GM19452 (cell line): ENCODE data around the gene RBM45.

Source experiments
- ATAC-seq: cut with Tn5 transposase; IDR thresholded peaks from one replicate; pipeline ENCODE4 v1.9.1; 2021; ENCODE audit not compliant: unreplicated experiment

RBM45 gene

DNA sequence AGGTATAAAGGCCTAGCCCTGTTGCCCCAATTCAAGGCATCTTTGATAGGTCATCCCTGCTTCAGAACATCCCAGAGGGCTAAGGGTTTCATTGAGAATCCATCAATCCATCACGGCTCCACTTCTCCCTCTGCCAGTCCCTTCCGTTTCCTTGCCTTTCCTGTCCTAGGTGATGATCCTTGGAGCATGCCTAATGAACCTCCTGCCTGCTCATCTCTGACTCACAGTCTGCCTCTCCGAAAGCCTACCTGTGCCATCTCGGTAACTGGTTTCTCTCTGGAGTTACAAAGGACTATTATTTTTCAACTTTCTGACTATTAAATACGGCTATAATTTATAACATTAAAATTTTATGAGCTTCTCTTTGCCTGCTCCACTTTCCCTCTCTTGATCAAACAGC, 45.3 kb downstream of the RBM45 start:
- ATAC-seq = no peak

DNA sequence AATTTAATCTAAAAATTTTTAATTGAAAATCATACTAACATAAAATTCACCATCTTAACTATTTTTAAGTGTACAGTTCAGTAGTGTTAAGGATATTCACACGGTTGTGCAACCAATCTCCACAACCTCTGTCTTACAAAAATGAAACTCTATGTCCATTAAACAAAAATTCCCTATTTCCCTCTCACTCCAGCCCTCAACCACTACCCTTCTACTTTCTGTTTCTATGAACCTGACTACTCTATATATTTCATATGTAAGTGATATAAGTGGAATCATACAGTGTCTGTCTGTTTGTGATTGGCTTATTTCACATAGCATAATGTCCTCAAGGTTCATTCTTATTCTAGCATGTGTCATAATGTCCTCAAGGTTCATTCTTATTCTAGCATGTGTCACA, 47.7 kb downstream of the RBM45 start:
- no peak for ATAC-seq

DNA sequence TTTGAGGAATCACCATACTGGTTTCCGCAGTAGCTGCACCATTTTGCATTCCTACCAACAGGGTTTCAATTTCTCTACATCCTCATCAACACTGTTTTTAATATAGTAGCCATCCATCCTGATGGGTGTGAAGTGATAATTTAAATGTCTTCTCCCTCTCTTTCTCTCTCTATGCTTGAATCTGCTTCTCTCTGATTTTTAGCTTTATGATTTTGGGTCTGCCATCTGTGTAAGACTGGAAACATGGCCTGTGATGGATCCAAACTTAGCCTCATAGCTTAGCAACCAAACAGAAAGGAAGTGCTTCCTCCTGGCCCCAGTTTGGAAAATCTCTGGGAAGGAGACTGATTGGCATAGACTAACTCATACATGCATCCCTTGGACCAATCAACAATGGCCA, 48.4 kb downstream of the RBM45 start:
- ATAC-seq = no peak

DNA sequence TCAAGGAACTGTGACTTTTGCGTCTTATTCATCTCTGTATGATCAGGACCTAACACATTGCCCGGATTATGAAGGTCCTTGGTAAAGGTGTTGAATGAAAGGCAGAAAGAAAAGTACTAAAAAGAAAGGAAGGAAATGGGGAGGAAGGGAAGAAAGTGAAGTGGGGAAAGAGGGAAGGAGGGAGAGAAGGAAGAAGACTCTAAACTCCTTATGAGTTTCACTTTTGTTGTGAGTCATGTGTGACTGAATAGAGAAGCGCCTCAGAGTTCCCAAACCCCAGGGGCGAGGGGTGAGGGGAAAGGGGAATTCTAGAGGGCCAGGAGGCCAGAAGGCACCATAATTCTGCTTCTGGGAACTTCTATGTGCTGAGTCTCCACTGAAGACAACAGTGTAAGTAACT, 51.2 kb downstream of the RBM45 start:
- ATAC-seq = no peak

DNA sequence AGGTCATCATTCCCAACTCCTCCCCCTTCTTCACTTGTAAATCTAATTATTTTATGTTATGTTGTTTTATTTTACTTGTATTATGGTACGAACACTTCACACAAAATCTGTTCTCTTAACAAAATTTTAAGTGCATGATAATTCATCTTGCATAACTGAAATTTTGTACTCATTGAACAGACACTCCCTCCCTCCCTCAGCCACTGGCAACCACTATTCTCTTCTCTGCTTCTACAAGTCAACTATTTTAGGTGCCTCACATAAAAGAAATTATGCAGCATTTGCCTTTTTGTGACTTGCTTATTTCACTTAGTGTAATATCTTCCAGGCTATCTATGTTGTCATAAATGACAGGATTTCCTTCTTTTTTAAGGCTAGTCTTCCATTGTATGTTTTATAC, 51.7 kb downstream of the RBM45 start:
- ATAC-seq = no peak

DNA sequence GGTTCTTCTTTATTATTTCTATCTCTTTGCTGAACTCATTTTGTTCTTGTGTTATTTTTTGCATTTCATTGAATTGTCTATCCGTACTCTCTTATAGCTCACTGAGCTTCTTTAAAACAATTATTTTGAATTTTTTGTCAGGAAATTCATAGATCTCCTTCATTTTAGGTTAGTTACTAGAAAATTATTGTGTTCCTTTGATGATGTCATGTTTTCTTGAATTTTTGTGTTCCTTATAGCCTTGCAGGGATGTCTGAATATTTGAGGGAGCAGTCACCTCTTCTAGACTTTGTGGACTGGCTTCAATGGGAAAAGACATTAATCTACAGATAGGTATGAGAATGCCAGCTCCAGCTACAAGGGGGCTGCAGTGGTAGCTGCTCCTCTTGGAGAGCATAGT, 61.4 kb downstream of the RBM45 start:
- no peak for ATAC-seq

DNA sequence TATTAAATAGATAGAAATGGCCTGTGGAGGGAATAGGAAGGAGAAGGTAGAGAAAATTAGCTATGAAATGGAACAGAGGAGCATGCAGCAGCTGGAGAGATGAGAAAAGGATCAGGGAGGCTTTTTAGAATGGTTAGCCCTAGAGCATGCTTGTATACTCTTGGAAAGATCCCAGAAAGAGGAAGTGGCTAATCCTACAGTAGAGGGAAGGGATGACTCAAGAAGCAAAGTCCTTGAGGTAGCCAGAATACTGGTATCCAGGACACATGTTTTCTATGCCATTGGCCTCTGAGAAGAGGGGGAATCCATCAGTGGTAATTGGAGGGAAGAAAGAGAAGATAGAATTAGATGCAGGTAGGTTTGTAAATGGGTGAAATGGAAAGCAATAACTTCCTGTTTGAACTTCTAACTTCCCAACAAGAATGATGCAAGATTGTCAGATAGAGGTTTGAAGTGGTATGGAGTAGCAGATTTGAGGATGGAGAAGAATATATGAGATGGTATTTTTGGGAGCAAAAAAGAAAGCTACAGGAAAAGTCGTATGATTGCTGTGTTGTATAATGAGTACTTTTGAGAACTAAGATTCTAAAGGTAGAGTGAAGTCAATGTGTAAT, 64.9 kb downstream of the RBM45 start:
- no peak for ATAC-seq
